Keratinocyte (primary cell): Measurements from ENCODE around the gene SLC25A43. TPM values are rescaled to one million over a fixed set of nuclear protein-coding genes. Genes with fewer than 3 reads are reported as not detected.

Experiments used
- DNase-seq: peaks from one replicate; pipeline ENCODE4 v3.0.0-alpha.2; 2011; ENCODE audit warnings: low read depth, missing footprints, low spot score
- FAIRE-seq: peaks from 2 replicates; lab custom pipeline; 2011; peaks lifted over from hg19 to GRCh38; lab: Jason Lieb, UNC
- H2AFZ ChIP-seq: 2 replicates; pipeline ENCODE4 v1.6.0; 2012; ENCODE audit warnings: low read length, control low read depth, inconsistent platforms; ENCODE audit not compliant: control insufficient read depth
- H3K27ac ChIP-seq: 2 replicates; pipeline ENCODE4 v1.5.1; 2011; ENCODE audit warnings: low read length; ENCODE audit not compliant: control insufficient read depth, insufficient read depth
- H3K27me3 ChIP-seq: 3 replicates; pipeline ENCODE4 v1.6.0; 2011; ENCODE audit warnings: low read length; ENCODE audit not compliant: control insufficient read depth, insufficient read depth; ENCODE audit errors: extremely low read depth
- H3K36me3 ChIP-seq, 2 experiments: 2 replicates in 1 of 2; 3 replicates in 1 of 2; pipeline ENCODE4 v1.5.1; 2011; ENCODE audit warnings: low read length in 2 of 2, mild to moderate bottlenecking in 1 of 2; ENCODE audit not compliant: control insufficient read depth in 2 of 2, insufficient read depth in 2 of 2; ENCODE audit errors: extremely low read depth in 1 of 2
- H3K4me1 ChIP-seq: 3 replicates; pipeline ENCODE4 v1.5.1; 2011; ENCODE audit warnings: low read length; ENCODE audit not compliant: control insufficient read depth, insufficient read depth; ENCODE audit errors: extremely low read depth
- H3K4me2 ChIP-seq: 3 replicates; pipeline ENCODE4 v1.6.0; 2011; ENCODE audit warnings: low read depth, low read length; ENCODE audit not compliant: control insufficient read depth, insufficient read depth; ENCODE audit errors: extremely low read depth
- H3K4me3 ChIP-seq, 3 experiments: fragments of 200-600 bp in 1 of 3; sonication (generic) in 1 of 3; 2 replicates in 2 of 3; 3 replicates in 1 of 3; pipeline ENCODE4 v1.5.1; 2011 to 2016; ENCODE audit warnings: low read length in 3 of 3, mild to moderate bottlenecking in 3 of 3, control low read depth in 2 of 3, inconsistent platforms in 1 of 3, low read depth in 1 of 3, mixed read lengths in 1 of 3, mixed run types in 1 of 3, moderate library complexity in 1 of 3; ENCODE audit not compliant: control insufficient read depth in 2 of 3, insufficient read depth in 2 of 3; ENCODE audit errors: extremely low read depth in 1 of 3
- H3K79me2 ChIP-seq: 2 replicates; pipeline ENCODE4 v1.6.0; 2012; ENCODE audit warnings: low read length; ENCODE audit not compliant: control insufficient read depth, insufficient read depth
- H3K9ac ChIP-seq: 3 replicates; pipeline ENCODE4 v1.6.0; 2011; ENCODE audit warnings: low read length; ENCODE audit not compliant: control insufficient read depth, insufficient read depth; ENCODE audit errors: extremely low read depth
- H3K9me1 ChIP-seq: 3 replicates; pipeline ENCODE4 v1.6.0; 2011; ENCODE audit warnings: low read length; ENCODE audit not compliant: control insufficient read depth, insufficient read depth; ENCODE audit errors: extremely low read depth
- H3K9me3 ChIP-seq: 2 replicates; pipeline ENCODE4 v1.5.1; 2012; ENCODE audit warnings: low read depth, low read length; ENCODE audit not compliant: control insufficient read depth
- H4K20me1 ChIP-seq: 3 replicates; pipeline ENCODE4 v1.6.0; 2011; ENCODE audit warnings: low read length; ENCODE audit not compliant: control insufficient read depth, insufficient read depth; ENCODE audit errors: extremely low read depth
- CTCF ChIP-seq, 3 experiments: IDR thresholded peaks in 1 of 3; conservative IDR thresholded peaks in 1 of 3; optimal IDR thresholded peaks in 1 of 3; 2 replicates in 2 of 3; 3 replicates in 1 of 3; pipeline versions ENCODE3 to v1.5.1; 2011; ENCODE audit warnings: low read length in 3 of 3, mild to moderate bottlenecking in 3 of 3, moderate library complexity in 2 of 3, control low read depth in 1 of 3, inconsistent platforms in 1 of 3; ENCODE audit not compliant: insufficient read depth in 2 of 3; ENCODE audit errors: extremely low read depth in 1 of 3
- EZH2 ChIP-seq: IDR thresholded peaks from one replicate; pipeline ENCODE4 v1.6.1; 2012; ENCODE audit warnings: inconsistent platforms, mild to moderate bottlenecking, low read length, moderate library complexity
- dilution Hi-C: fragments of 300-500 bp; cut with MboI; formaldehyde crosslinking; loops from one replicate; pipeline ENCODE4 v1.7.0; 2020; ENCODE audit warnings: low sequenced_read_pairs; ENCODE audit not compliant: extremely low pct_ligation_motif_present
- polyA plus RNA-seq, 5 experiments: library from polyadenylated mRNA; depleted of rRNA in 3 of 5; stranded (reverse) in 3 of 5; stranded (forward) in 1 of 5; unstranded in 1 of 5; fragments of >200 nt; gene quantifications; 1 replicate in 1 of 5; 2 replicates in 3 of 5; 3 replicates in 1 of 5; pipeline versions ENCODE4 v1.2.1 to v1.2.3, GENCODE V29; 2011 to 2012; ENCODE audit warnings: missing spikeins in 2 of 5, low read depth in 1 of 5, low replicate concordance in 1 of 5

SLC25A43 gene
- polyA plus RNA-seq, 1 donor (not counting 4 experiments of a cell fraction or from before 2014, with no cell fraction given), result 23.0 TPM

- H3K79me2 ChIP-seq, result no peaks in the 10 kb centered on the region
- DNase-seq (no peak), FAIRE-seq (no peak)
- no peaks in the 10 kb centered on the region for H3K9me1 ChIP-seq
- H3K4me1 ChIP-seq, result peaks cover 18% of the 10 kb centered on the region
- no peak overlapping the region for H3K4me3 ChIP-seq
- H3K27ac ChIP-seq, result no peak overlapping the region
- TF ChIP-seq CTCF (optimal IDR thresholded peaks at IDR 0.05 in 1 of 3, IDR thresholded peaks at IDR 0.05 in 1 of 3, conservative IDR thresholded peaks at IDR 0.05 in 1 of 3; ENCODE audit: extremely low read depth in 1 of 3, insufficient read depth in 2 of 3, low read length in 3 of 3) (no peak), EZH2 (no peak)
- no peaks in the 10 kb centered on the region for H3K9me3 ChIP-seq
- H3K9ac ChIP-seq, result no peak overlapping the region
- no peak overlapping the region for H3K4me2 ChIP-seq
- H4K20me1 ChIP-seq, result no peaks in the 10 kb centered on the region
- dilution Hi-C loops, result no loop called here
- no peaks in the 10 kb centered on the region for H3K27me3 ChIP-seq
- H2AFZ ChIP-seq, result no peak overlapping the region
- H3K36me3 ChIP-seq, result no peaks in the 10 kb centered on the region
Observed at GRCh38 chrX:119478504-119478903, 79.4 kb downstream of the SLC25A43 start.

DNA sequence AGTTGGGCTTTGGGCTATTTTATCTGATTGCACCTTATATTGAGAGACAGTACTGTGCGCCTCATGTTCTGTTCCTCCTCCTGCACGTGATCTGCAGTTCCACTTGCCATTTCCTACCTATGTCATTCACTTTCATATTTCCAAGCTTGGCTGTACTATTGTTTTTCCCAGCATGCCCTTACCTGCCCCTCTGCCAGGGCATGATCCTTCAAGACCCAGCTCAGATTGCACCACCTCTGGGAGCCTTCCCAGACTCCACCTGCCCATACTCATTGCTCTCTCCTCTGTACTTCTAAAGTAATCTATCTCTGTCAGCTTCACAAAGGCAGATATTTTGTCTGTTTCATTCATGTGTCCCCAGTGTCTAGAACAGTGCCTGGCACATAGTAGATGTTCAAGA, 80.7 kb downstream of the SLC25A43 start:
- peak overlapping the region; percentile 40 for H3K27ac ChIP-seq

More for the DNA sequence above, 80.7 kb downstream of the SLC25A43 start:
- H2AFZ ChIP-seq, result no peak overlapping the region
- no peaks in the 10 kb centered on the region for H3K79me2 ChIP-seq
- no peaks in the 10 kb centered on the region for H3K9me1 ChIP-seq
- peak overlapping the region; percentile 27 for H3K4me2 ChIP-seq
- no peaks in the 10 kb centered on the region for H3K9me3 ChIP-seq
- H3K36me3 ChIP-seq, result no peaks in the 10 kb centered on the region
- DNase-seq (no peak), FAIRE-seq (peak; percentile 55)
- no peaks in the 10 kb centered on the region for H3K27me3 ChIP-seq
- TF ChIP-seq CTCF (optimal IDR thresholded peaks at IDR 0.05 in 1 of 3, IDR thresholded peaks at IDR 0.05 in 1 of 3, conservative IDR thresholded peaks at IDR 0.05 in 1 of 3; ENCODE audit: extremely low read depth in 1 of 3, insufficient read depth in 2 of 3, low read length in 3 of 3), result no peak
- no peak for TF ChIP-seq EZH2
- dilution Hi-C loops, result no loop called here
- H3K4me1 ChIP-seq, result peaks cover 18% of the 10 kb centered on the region
- no peaks in the 10 kb centered on the region for H4K20me1 ChIP-seq
- H3K9ac ChIP-seq, result no peak overlapping the region
- no peak overlapping the region for H3K4me3 ChIP-seq
